PFSK-1 (cell line): ENCODE data around the gene HMX1.

Experiments
- TAF1 ChIP-seq: IDR thresholded peaks from 2 replicates; pipeline ENCODE4 v1.6.1; 2012; ENCODE audit warnings: low read length, control low read depth, borderline replicate concordance; ENCODE audit not compliant: insufficient read depth
- TF ChIP-seq, protein P1 (sequence below), 2 experiments: IDR thresholded peaks; 2 replicates each; pipeline versions ENCODE4 v1.6.1 to v1.8.0; 2011 to 2012; ENCODE audit warnings: low read depth in 2 of 2, low read length in 2 of 2, control low read depth in 1 of 2, inconsistent platforms in 1 of 2, mild to moderate bottlenecking in 1 of 2, moderate library complexity in 1 of 2; ENCODE audit not compliant: insufficient read depth in 1 of 2

DNA sequence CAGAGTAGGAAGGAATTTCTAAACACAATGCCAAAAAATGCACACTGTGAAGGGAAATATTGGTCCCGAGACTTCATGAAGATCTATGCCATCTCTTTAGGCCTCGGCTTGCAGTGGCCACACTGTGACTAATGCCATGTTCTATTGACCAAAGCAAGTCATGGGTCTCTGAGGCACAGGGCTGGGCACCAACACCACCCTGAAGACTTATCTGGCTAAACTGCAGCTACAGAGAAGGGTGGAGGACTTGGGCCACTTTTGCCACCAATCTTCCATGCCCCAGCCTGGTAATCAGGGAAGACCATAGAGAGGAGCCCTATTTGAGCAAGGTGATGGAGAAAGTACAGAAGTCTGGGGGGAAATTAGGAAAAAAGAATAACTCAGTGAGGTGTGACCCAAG lies 42.1 kb downstream of the HMX1 start:
- TF ChIP-seq, protein P1, sequence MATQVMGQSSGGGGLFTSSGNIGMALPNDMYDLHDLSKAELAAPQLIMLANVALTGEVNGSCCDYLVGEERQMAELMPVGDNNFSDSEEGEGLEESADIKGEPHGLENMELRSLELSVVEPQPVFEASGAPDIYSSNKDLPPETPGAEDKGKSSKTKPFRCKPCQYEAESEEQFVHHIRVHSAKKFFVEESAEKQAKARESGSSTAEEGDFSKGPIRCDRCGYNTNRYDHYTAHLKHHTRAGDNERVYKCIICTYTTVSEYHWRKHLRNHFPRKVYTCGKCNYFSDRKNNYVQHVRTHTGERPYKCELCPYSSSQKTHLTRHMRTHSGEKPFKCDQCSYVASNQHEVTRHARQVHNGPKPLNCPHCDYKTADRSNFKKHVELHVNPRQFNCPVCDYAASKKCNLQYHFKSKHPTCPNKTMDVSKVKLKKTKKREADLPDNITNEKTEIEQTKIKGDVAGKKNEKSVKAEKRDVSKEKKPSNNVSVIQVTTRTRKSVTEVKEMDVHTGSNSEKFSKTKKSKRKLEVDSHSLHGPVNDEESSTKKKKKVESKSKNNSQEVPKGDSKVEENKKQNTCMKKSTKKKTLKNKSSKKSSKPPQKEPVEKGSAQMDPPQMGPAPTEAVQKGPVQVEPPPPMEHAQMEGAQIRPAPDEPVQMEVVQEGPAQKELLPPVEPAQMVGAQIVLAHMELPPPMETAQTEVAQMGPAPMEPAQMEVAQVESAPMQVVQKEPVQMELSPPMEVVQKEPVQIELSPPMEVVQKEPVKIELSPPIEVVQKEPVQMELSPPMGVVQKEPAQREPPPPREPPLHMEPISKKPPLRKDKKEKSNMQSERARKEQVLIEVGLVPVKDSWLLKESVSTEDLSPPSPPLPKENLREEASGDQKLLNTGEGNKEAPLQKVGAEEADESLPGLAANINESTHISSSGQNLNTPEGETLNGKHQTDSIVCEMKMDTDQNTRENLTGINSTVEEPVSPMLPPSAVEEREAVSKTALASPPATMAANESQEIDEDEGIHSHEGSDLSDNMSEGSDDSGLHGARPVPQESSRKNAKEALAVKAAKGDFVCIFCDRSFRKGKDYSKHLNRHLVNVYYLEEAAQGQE (IDR thresholded peaks at IDR 0.05; ENCODE audit: insufficient read depth in 1 of 2, low read depth in 2 of 2, low read length in 2 of 2) = no peak
- TF ChIP-seq TAF1 = no peak
